Ishikawa (cell line): ENCODE measurements around the gene MYLK4.

Source experiments
- CEBPB ChIP-seq: IDR thresholded peaks from 2 replicates; pipeline ENCODE4 v1.6.1; 2012
- CREB1 ChIP-seq: IDR thresholded peaks from 2 replicates; pipeline ENCODE4 v1.6.1; 2012; ENCODE audit warnings: low read depth
- EGR1 ChIP-seq: IDR thresholded peaks from 2 replicates; pipeline ENCODE4 v1.6.1; 2012
- EP300 ChIP-seq: IDR thresholded peaks from 2 replicates; pipeline ENCODE4 v1.6.1; 2012; ENCODE audit warnings: borderline replicate concordance
- FOXM1 ChIP-seq: IDR thresholded peaks from 2 replicates; pipeline ENCODE4 v1.6.1; 2012; ENCODE audit warnings: low read depth, borderline replicate concordance
- NFIC ChIP-seq: IDR thresholded peaks from 2 replicates; pipeline ENCODE4 v1.6.1; 2012
- RAD21 ChIP-seq: IDR thresholded peaks from 2 replicates; pipeline ENCODE4 v1.6.1; 2012; ENCODE audit warnings: low read depth
- TAF1 ChIP-seq: IDR thresholded peaks from 2 replicates; pipeline ENCODE4 v1.6.1; 2012; ENCODE audit warnings: low read depth, mild to moderate bottlenecking
- TCF12 ChIP-seq: IDR thresholded peaks from 2 replicates; pipeline ENCODE4 v1.6.1; 2012; ENCODE audit warnings: low read depth
- TEAD4 ChIP-seq: IDR thresholded peaks from 2 replicates; pipeline ENCODE4 v1.6.1; 2012
- YY1 ChIP-seq: IDR thresholded peaks from 2 replicates; pipeline ENCODE4 v1.6.1; 2012; ENCODE audit warnings: low read depth
- ZBTB7A ChIP-seq: IDR thresholded peaks from 2 replicates; pipeline ENCODE4 v1.6.1; 2012; ENCODE audit warnings: low read depth
- TF ChIP-seq, protein P1 (sequence below): IDR thresholded peaks from 2 replicates; pipeline ENCODE4 v1.6.1; 2012
- TF ChIP-seq, protein P2 (sequence below): IDR thresholded peaks from 2 replicates; pipeline ENCODE4 v1.6.1; 2012; ENCODE audit warnings: low read depth, mild to moderate bottlenecking
- TF ChIP-seq, protein P3 (sequence below): IDR thresholded peaks from 2 replicates; pipeline ENCODE4 v1.6.1; 2012

Gene MYLK4

DNA sequence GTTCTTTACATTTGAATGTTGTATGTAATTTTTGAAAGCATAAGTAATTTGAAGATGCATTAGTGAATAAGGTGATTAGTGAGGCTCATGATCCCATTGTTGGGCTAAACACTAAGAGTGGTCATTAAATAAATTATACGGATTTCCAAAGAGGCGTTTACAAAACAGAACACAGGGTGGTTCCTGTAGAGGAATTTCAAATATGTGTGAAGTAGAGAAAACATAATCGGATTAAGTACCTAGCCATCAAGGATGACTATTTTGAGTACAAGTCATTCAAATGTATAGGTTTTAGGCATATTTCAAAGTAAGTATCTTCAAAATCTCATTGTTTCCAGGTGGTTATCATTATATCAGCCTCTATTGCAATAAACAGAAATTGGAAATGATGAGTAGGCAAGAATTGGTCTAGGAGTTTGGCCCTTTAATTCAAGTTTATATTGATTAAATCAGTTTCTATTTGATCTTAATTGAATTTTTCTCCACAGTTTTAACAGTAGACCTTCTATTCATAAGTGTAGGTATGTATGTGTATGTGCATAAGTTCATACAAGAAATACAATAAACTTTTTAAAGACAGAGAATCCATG is 94.8 kb downstream of the MYLK4 start:
- TF ChIP-seq, protein P1, sequence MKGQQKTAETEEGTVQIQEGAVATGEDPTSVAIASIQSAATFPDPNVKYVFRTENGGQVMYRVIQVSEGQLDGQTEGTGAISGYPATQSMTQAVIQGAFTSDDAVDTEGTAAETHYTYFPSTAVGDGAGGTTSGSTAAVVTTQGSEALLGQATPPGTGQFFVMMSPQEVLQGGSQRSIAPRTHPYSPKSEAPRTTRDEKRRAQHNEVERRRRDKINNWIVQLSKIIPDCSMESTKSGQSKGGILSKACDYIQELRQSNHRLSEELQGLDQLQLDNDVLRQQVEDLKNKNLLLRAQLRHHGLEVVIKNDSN = no peak
- TF ChIP-seq, protein P2, sequence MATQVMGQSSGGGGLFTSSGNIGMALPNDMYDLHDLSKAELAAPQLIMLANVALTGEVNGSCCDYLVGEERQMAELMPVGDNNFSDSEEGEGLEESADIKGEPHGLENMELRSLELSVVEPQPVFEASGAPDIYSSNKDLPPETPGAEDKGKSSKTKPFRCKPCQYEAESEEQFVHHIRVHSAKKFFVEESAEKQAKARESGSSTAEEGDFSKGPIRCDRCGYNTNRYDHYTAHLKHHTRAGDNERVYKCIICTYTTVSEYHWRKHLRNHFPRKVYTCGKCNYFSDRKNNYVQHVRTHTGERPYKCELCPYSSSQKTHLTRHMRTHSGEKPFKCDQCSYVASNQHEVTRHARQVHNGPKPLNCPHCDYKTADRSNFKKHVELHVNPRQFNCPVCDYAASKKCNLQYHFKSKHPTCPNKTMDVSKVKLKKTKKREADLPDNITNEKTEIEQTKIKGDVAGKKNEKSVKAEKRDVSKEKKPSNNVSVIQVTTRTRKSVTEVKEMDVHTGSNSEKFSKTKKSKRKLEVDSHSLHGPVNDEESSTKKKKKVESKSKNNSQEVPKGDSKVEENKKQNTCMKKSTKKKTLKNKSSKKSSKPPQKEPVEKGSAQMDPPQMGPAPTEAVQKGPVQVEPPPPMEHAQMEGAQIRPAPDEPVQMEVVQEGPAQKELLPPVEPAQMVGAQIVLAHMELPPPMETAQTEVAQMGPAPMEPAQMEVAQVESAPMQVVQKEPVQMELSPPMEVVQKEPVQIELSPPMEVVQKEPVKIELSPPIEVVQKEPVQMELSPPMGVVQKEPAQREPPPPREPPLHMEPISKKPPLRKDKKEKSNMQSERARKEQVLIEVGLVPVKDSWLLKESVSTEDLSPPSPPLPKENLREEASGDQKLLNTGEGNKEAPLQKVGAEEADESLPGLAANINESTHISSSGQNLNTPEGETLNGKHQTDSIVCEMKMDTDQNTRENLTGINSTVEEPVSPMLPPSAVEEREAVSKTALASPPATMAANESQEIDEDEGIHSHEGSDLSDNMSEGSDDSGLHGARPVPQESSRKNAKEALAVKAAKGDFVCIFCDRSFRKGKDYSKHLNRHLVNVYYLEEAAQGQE = no peak
- TF ChIP-seq FOXM1 (no peak), RAD21 (no peak), CREB1 (no peak), EGR1 (no peak), ZBTB7A (no peak), TAF1 (no peak), TCF12 (no peak), TEAD4 (no peak), YY1 (no peak), NFIC (no peak), EP300 (no peak)
- TF ChIP-seq, protein P3, sequence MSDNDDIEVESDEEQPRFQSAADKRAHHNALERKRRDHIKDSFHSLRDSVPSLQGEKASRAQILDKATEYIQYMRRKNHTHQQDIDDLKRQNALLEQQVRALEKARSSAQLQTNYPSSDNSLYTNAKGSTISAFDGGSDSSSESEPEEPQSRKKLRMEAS = no peak

DNA sequence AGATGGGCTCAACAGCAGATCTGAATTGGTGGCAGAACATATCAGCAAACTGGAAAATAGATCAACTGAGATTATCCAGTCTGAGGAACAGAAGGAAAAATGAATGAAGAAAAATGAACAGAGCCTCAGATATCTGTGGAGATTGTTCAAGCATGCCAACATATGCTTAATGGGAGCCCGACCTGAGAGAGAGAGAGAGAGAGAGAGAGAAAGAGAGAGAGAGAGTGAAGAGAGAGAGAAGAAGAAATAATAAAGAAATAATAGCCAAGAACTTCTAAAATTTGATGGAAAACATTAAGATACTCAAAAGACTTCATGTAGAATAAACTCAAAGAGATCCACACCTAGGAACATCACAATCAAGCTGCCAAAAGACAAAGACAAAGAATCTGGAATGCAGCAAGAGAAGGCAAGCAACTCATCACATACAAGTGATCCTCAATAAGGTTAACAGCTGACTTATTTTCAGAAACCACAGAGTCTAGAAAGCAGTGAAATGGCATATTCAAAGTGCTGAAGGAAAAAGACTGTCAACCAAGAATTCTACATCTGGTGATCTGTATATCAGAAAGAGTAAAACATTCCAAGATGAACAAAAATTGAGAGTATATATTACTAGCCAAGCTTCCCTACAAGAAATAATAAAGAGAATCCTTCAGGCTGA is 97.2 kb downstream of the MYLK4 start:
- TF ChIP-seq RAD21 = no peak
- TF ChIP-seq TCF12 = no peak
- no peak for TF ChIP-seq ZBTB7A
- TF ChIP-seq EGR1 = no peak
- TF ChIP-seq, protein P3 = no peak

DNA sequence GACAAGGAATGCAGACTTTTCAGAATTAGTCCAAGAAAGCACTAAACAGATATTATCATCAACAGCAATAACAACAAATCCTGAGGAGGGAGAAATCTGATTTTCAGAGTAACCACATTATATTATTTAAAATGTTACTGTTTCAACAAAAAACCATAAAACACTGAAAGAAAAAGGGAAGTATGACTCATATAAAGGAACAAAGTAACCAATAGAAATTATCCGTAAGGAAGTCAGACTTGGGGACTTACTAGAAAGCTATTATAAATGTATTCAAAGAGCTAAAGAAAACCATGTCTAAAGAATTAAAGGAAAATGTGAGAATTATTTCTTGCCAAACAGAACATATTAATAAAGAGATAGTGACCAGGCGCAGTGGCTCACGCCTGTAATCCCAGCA is 98.1 kb downstream of the MYLK4 start:
- TF ChIP-seq FOXM1 = no peak
- TF ChIP-seq, protein P2 = no peak
- no peak for TF ChIP-seq YY1
- TF ChIP-seq, protein P3 = no peak
- no peak for TF ChIP-seq ZBTB7A
- TF ChIP-seq, protein P1 = no peak
- no peak for TF ChIP-seq CREB1
- TF ChIP-seq TCF12 = no peak
- no peak for TF ChIP-seq NFIC
- TF ChIP-seq TAF1 = no peak
- no peak for TF ChIP-seq CEBPB
- TF ChIP-seq EGR1 = no peak
- TF ChIP-seq TEAD4 = no peak
- TF ChIP-seq RAD21 = no peak
- no peak for TF ChIP-seq EP300

DNA sequence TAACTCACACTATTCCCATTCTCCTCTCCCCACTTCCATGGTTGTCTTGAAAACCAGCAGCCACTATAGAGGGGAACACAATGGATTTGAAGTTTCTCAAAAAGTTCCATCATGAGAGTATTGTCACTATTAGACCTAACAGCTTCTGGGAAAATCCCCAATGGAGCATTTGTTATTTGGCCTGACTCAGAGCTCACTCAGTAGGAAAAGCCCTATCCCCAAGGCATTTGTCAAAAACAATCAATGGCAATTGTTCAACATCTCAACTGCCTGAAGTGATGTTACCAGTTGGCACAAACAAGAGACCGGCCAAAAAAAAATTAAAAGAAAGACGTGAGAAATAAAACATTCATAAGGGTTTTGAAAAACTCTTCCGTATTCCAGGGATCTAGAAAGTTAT is 98.8 kb downstream of the MYLK4 start:
- TF ChIP-seq EGR1 (no peak), NFIC (no peak), TAF1 (no peak)
- TF ChIP-seq, protein P1 = no peak

DNA sequence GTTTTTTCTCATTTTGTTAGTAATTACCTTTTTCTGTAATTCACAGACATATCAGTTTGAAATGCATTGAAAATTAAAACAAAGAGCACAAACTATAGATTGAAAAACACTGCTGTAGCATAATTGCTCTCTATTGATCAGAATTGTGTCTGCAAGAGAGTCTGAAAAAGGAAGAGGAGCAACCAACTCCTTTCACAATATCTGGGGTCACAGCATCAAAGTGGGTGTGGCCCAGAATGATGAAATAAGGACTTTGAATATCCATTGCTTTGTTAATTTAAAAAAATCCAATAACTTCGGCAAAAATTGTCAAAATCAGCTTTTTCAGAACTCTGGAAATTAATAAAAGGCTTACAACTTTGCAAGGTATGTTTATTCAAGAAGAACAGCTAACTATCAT is 99.2 kb downstream of the MYLK4 start:
- TF ChIP-seq EGR1 (no peak), TEAD4 (no peak)
- TF ChIP-seq, protein P2 = no peak
- TF ChIP-seq, protein P1 = no peak
